Measurements from ENCODE around the gene ESPN. TPM values are rescaled to one million over a fixed set of nuclear protein-coding genes. Genes with fewer than 3 reads are reported as not detected.

ESPN gene
- total RNA-seq, 1 donor from 2014 or later, result 1.6 TPM

- Mint-ChIP-seq H3K4me3 (no peak overlapping the region), H3K36me3 (no peaks in the 10 kb centered on the region), H3K27ac (no peak overlapping the region), H3K9me3 (no peaks in the 10 kb centered on the region), H3K27me3 (ENCODE audit: low read depth) (peaks cover 6% of the 10 kb centered on the region), H3K4me1 (peaks cover 25% of the 10 kb centered on the region)
- DNase-seq (ENCODE audit: low spot score in 2 of 2, unreplicated experiment in 2 of 2), result no peak
- no peak for TF ChIP-seq CTCF (IDR thresholded peaks at IDR 0.05; ENCODE audit: unreplicated experiment)
Observed at GRCh38 chr1:6488602-6489382, 64.2 kb downstream of the ESPN start.

- Mint-ChIP-seq H3K4me1 (peaks cover 25% of the 10 kb centered on the region), H3K27ac (no peak overlapping the region), H3K27me3 (ENCODE audit: low read depth) (peaks cover 4% of the 10 kb centered on the region), H3K36me3 (no peaks in the 10 kb centered on the region), H3K9me3 (no peaks in the 10 kb centered on the region), H3K4me3 (peak overlapping the region; percentile 73)
- TF ChIP-seq CTCF (IDR thresholded peaks at IDR 0.05; ENCODE audit: unreplicated experiment), result no peak
- no peak for DNase-seq (ENCODE audit: low spot score in 2 of 2, unreplicated experiment in 2 of 2)
Observed at GRCh38 chr1:6489383-6489765, 64.8 kb downstream of the ESPN start.

- no peak overlapping the region for H3K27ac Mint-ChIP-seq
- H3K4me1 Mint-ChIP-seq, result peaks cover 21% of the 10 kb centered on the region
- TF ChIP-seq CTCF (IDR thresholded peaks at IDR 0.05; ENCODE audit: unreplicated experiment), result peak; percentile 94
- H3K36me3 Mint-ChIP-seq, result no peaks in the 10 kb centered on the region
- no peaks in the 10 kb centered on the region for H3K9me3 Mint-ChIP-seq
- peak; percentile 63 to 86 for DNase-seq (ENCODE audit: low spot score in 2 of 2, unreplicated experiment in 2 of 2)
- H3K27me3 Mint-ChIP-seq (ENCODE audit: low read depth), result peaks cover 4% of the 10 kb centered on the region
- peak overlapping the region; percentile 73 for H3K4me3 Mint-ChIP-seq
Observed at GRCh38 chr1:6489799-6490180, 65.2 kb downstream of the ESPN start.

GRCh38 chr1:6490181-6491080 is 65.9 kb downstream of the ESPN start:
- peaks cover 4% of the 10 kb centered on the region for H3K27me3 Mint-ChIP-seq (ENCODE audit: low read depth)
- TF ChIP-seq CTCF (IDR thresholded peaks at IDR 0.05; ENCODE audit: unreplicated experiment), result peak; percentile 63
- peak overlapping the region; percentile 73 for H3K4me3 Mint-ChIP-seq
- H3K4me1 Mint-ChIP-seq, result peaks cover 21% of the 10 kb centered on the region
- DNase-seq (ENCODE audit: low spot score in 2 of 2, unreplicated experiment in 2 of 2), result peak; percentile 52 to 76
- no peaks in the 10 kb centered on the region for H3K36me3 Mint-ChIP-seq
- peak overlapping the region; percentile 43 for H3K27ac Mint-ChIP-seq
- H3K9me3 Mint-ChIP-seq, result no peaks in the 10 kb centered on the region

- peak overlapping the region; percentile 77 for H3K27ac Mint-ChIP-seq
Observed at GRCh38 chr1:6491081-6491449, 66.5 kb downstream of the ESPN start.

More at GRCh38 chr1:6491081-6491449, 66.5 kb downstream of the ESPN start:
- TF ChIP-seq CTCF (IDR thresholded peaks at IDR 0.05; ENCODE audit: unreplicated experiment), result no peak
- Mint-ChIP-seq H3K36me3 (no peaks in the 10 kb centered on the region), H3K27me3 (ENCODE audit: low read depth) (peaks cover 4% of the 10 kb centered on the region), H3K4me1 (peaks cover 23% of the 10 kb centered on the region), H3K4me3 (peak overlapping the region; percentile 73), H3K9me3 (no peaks in the 10 kb centered on the region)
- DNase-seq (ENCODE audit: low spot score in 2 of 2, unreplicated experiment in 2 of 2), result no peak

All from mesothelial cell of epicardium (in vitro differentiated cells).